H1 (cell line): ENCODE results near the gene RFLNA. TPM values are rescaled to one million over a fixed set of nuclear protein-coding genes. Genes with fewer than 3 reads are reported as not detected.
A peak's percentile ranks its signal among the peaks of the same experiment; 100 is the strongest.

Experiments
- CTCF ChIA-PET: fragments of 300-600 bp; sonication (Branson Sonifier 250); formaldehyde crosslinking; loops from one replicate; lab custom pipeline; 2021; ENCODE audit not compliant: partially characterized antibody; lab: Charles Lee
- POLR2A ChIA-PET: fragments of 300-600 bp; sonication (Branson Sonifier 250); formaldehyde crosslinking; loops from one replicate; lab custom pipeline; 2021; ENCODE audit warnings: inconsistent platforms; ENCODE audit not compliant: partially characterized antibody; lab: Charles Lee
- DNase-seq, 2 experiments: peaks; one replicate each; pipeline versions ENCODE4 v3.0.0 to v3.0.0-alpha.2; 2010 to 2022; ENCODE audit warnings: low spot score in 2 of 2, low read depth in 1 of 2, mixed read lengths in 1 of 2
- FAIRE-seq: peaks from 2 replicates; lab custom pipeline; 2011; peaks lifted over from hg19 to GRCh38; lab: Jason Lieb, UNC
- H2AFZ ChIP-seq: 2 replicates; pipeline ENCODE4 v1.8.1; 2012; ENCODE audit warnings: low read length, inconsistent platforms
- H2AK5ac ChIP-seq: 2 replicates; pipeline ENCODE4 v1.6.1; 2013; ENCODE audit warnings: low read depth, low read length
- H2BK120ac ChIP-seq: replicated peaks from 2 replicates; pipeline ENCODE3; 2013; ENCODE audit warnings: low read depth, low read length, inconsistent platforms
- H2BK12ac ChIP-seq: 2 replicates; pipeline ENCODE4 v1.6.1; 2013; ENCODE audit warnings: low read depth, low read length
- H2BK15ac ChIP-seq: 2 replicates; pipeline ENCODE4 v1.6.1; 2013; ENCODE audit warnings: low read length
- H2BK20ac ChIP-seq: 2 replicates; pipeline ENCODE4 v1.6.1; 2013; ENCODE audit warnings: low read length
- H2BK5ac ChIP-seq: 2 replicates; pipeline ENCODE4 v1.6.1; 2013; ENCODE audit warnings: low read depth, low read length
- H3K14ac ChIP-seq: 2 replicates; pipeline ENCODE4 v1.6.1; 2013; ENCODE audit warnings: inconsistent platforms; ENCODE audit not compliant: insufficient read length
- H3K18ac ChIP-seq: 2 replicates; pipeline ENCODE4 v1.6.1; 2013; ENCODE audit warnings: low read length; ENCODE audit errors: extremely low read depth
- H3K23ac ChIP-seq: 2 replicates; pipeline ENCODE4 v1.6.1; 2013; ENCODE audit warnings: inconsistent platforms; ENCODE audit not compliant: insufficient read length
- H3K23me2 ChIP-seq: 2 replicates; pipeline ENCODE4 v1.6.1; 2013; ENCODE audit warnings: low read depth, low read length
- H3K27ac ChIP-seq: 2 replicates; pipeline ENCODE4 v1.6.1; 2011; ENCODE audit warnings: low read depth, low read length, inconsistent platforms
- H3K27me3 ChIP-seq, 4 experiments: replicated peaks in 1 of 4; 1 replicate in 1 of 4; 2 replicates in 3 of 4; pipeline versions ENCODE4 v1.6.1 to v1.8.1; 2011 to 2013; ENCODE audit warnings: low read length in 3 of 4, mild to moderate bottlenecking in 3 of 4, inconsistent platforms in 2 of 4, mixed read lengths in 2 of 4, moderate library complexity in 1 of 4; ENCODE audit not compliant: control insufficient read depth in 3 of 4, insufficient read depth in 3 of 4; ENCODE audit errors: extremely low read depth in 1 of 4
- H3K36me3 ChIP-seq, 4 experiments: 2 replicates each; pipeline versions ENCODE4 v1.6.1 to v1.8.1; 2011 to 2013; ENCODE audit warnings: mild to moderate bottlenecking in 4 of 4, low read length in 3 of 4, moderate library complexity in 2 of 4, control low read depth in 1 of 4, inconsistent platforms in 1 of 4; ENCODE audit not compliant: insufficient read depth in 4 of 4, control insufficient read depth in 2 of 4
- H3K4ac ChIP-seq: replicated peaks from 2 replicates; pipeline ENCODE3; 2013; ENCODE audit warnings: low read length, low read depth, mixed read lengths, inconsistent platforms; ENCODE audit not compliant: insufficient read length
- H3K4me1 ChIP-seq, 4 experiments: replicated peaks in 1 of 4; 1 replicate in 1 of 4; 2 replicates in 3 of 4; pipeline versions ENCODE4 v1.6.1 to v1.8.1; 2011 to 2013; ENCODE audit warnings: low read length in 3 of 4, inconsistent platforms in 2 of 4, mixed read lengths in 1 of 4; ENCODE audit not compliant: insufficient read depth in 4 of 4, control insufficient read depth in 3 of 4
- H3K4me2 ChIP-seq, 2 experiments: 2 replicates each; pipeline versions ENCODE4 v1.6.1 to v1.8.1; 2011 to 2013; ENCODE audit warnings: low read depth in 2 of 2, low read length in 2 of 2, control low read depth in 1 of 2, inconsistent platforms in 1 of 2, mild to moderate bottlenecking in 1 of 2; ENCODE audit not compliant: insufficient read depth in 1 of 2
- H3K4me3 ChIP-seq, 4 experiments: fragments of 200-600, 300-600 bp in 1 of 4; sonication (generic), shearing (Covaris generic), sonication (Bioruptor Twin) in 1 of 4; 2 replicates each; pipeline versions ENCODE4 v1.5.1 to v1.8.1; 2011 to 2016; ENCODE audit warnings: low read length in 4 of 4, low read depth in 3 of 4, control low read depth in 2 of 4, inconsistent platforms in 2 of 4, mild to moderate bottlenecking in 2 of 4, mixed read lengths in 1 of 4, moderate library complexity in 1 of 4; ENCODE audit not compliant: insufficient read depth in 2 of 4; ENCODE audit errors: extremely low read depth in 1 of 4
- H3K56ac ChIP-seq: replicated peaks from 2 replicates; pipeline ENCODE3; 2013; ENCODE audit warnings: low read depth, mild to moderate bottlenecking, mixed read lengths, low read length, inconsistent platforms; ENCODE audit not compliant: insufficient read length
- H3K79me1 ChIP-seq: 2 replicates; pipeline ENCODE4 v1.6.1; 2013; ENCODE audit warnings: low read depth, low read length, control low read depth
- H3K79me2 ChIP-seq, 2 experiments: 2 replicates each; pipeline versions ENCODE4 v1.6.1 to v1.8.1; 2012 to 2013; ENCODE audit warnings: low read length in 2 of 2, mild to moderate bottlenecking in 2 of 2, inconsistent platforms in 1 of 2; ENCODE audit not compliant: insufficient read depth in 2 of 2, control insufficient read depth in 1 of 2
- H3K9ac ChIP-seq, 4 experiments: replicated peaks in 1 of 4; 1 replicate in 1 of 4; 2 replicates in 3 of 4; pipeline versions ENCODE4 v1.6.1 to v1.8.1; 2011 to 2013; ENCODE audit warnings: low read depth in 3 of 4, low read length in 3 of 4, control low read depth in 2 of 4, mild to moderate bottlenecking in 2 of 4, moderate library complexity in 2 of 4, inconsistent platforms in 1 of 4; ENCODE audit errors: extremely low read depth in 1 of 4
- H3K9me3 ChIP-seq, 2 experiments: 2 replicates each; pipeline versions ENCODE4 v1.6.1 to v1.8.1; 2012 to 2013; ENCODE audit warnings: mild to moderate bottlenecking in 2 of 2, moderate library complexity in 2 of 2, control low read depth in 1 of 2, inconsistent platforms in 1 of 2, low read depth in 1 of 2, low read length in 1 of 2, mixed read lengths in 1 of 2; ENCODE audit not compliant: insufficient read depth in 2 of 2
- H4K20me1 ChIP-seq, 2 experiments: replicated peaks in 1 of 2; 2 replicates each; pipeline versions ENCODE3 to v1.8.1; 2011 to 2013; ENCODE audit warnings: inconsistent platforms in 2 of 2, low read length in 2 of 2, mild to moderate bottlenecking in 1 of 2; ENCODE audit not compliant: insufficient read depth in 2 of 2, control insufficient read depth in 1 of 2
- H4K5ac ChIP-seq: 2 replicates; pipeline ENCODE4 v1.6.1; 2013; ENCODE audit warnings: low read length, low read depth, mixed read lengths, inconsistent platforms; ENCODE audit not compliant: insufficient read length
- H4K8ac ChIP-seq: 2 replicates; pipeline ENCODE4 v1.8.0; 2013; ENCODE audit warnings: mild to moderate bottlenecking, moderate library complexity, low read length, inconsistent platforms; ENCODE audit not compliant: insufficient read depth; ENCODE audit errors: extremely low read depth
- H4K91ac ChIP-seq: replicated peaks from 2 replicates; pipeline ENCODE3; 2013; ENCODE audit warnings: low read length, mixed read lengths, inconsistent platforms; ENCODE audit not compliant: insufficient read length
- BACH1 ChIP-seq: IDR thresholded peaks from 2 replicates; pipeline ENCODE4 v1.6.1; 2012; ENCODE audit warnings: low read length, improper control_type of control experiment
- E2F6 ChIP-seq: IDR thresholded peaks from 2 replicates; pipeline ENCODE4 v1.6.1; 2012; ENCODE audit warnings: inconsistent platforms
- GTF2F1 ChIP-seq: IDR thresholded peaks from 2 replicates; pipeline ENCODE4 v1.6.1; 2012; ENCODE audit warnings: low read depth, low read length, improper control_type of control experiment, borderline replicate concordance
- KDM5A ChIP-seq: fragments of 200-600 bp; IDR thresholded peaks from 2 replicates; pipeline ENCODE4 v1.7.1; 2012; ENCODE audit warnings: mild to moderate bottlenecking, low read length, inconsistent platforms, mixed read lengths
- POLR2A ChIP-seq, 2 experiments: IDR thresholded peaks; 1 replicate in 1 of 2; 2 replicates in 1 of 2; pipeline ENCODE4 v1.6.1; 2011; ENCODE audit warnings: low read depth in 2 of 2, low read length in 2 of 2, mild to moderate bottlenecking in 2 of 2; ENCODE audit errors: control extremely low read depth in 1 of 2
- POU5F1 ChIP-seq: IDR thresholded peaks from 2 replicates; pipeline ENCODE4 v1.6.1; 2011; ENCODE audit warnings: low read depth, mild to moderate bottlenecking, low read length, moderate library complexity
- TAF7 ChIP-seq: optimal IDR thresholded peaks from 2 replicates; pipeline ENCODE3; 2011; ENCODE audit warnings: low read depth, mild to moderate bottlenecking, inconsistent platforms, low read length, moderate library complexity, borderline replicate concordance
- ZNF274 ChIP-seq: IDR thresholded peaks from 2 replicates; pipeline ENCODE4 v1.7.0; 2012; ENCODE audit warnings: low read length, borderline replicate concordance; ENCODE audit errors: extremely low read depth
- WGBS, 2 experiments: shearing (Covaris generic) in 1 of 2; methylation state at CpG; one replicate each; pipeline versions ENCODE4 v1.1.6 to v1.1.7; 2013 to 2015; ENCODE audit warnings: low lambda C conversion rate in 2 of 2, mixed read lengths in 2 of 2, inconsistent platforms in 1 of 2, low coverage in 1 of 2, missing lambda C conversion rate in 1 of 2; ENCODE audit not compliant: insufficient replicate concordance in 2 of 2, insufficient coverage in 1 of 2, insufficient read length in 1 of 2; ENCODE audit errors: extremely low coverage in 1 of 2, missing lambda C conversion rate in 1 of 2; 5-methylcytosine and 5-hydroxymethylcytosine counted together
- polyA plus RNA-seq, 7 experiments: library from polyadenylated mRNA; depleted of rRNA in 3 of 7; stranded (reverse) in 5 of 7; unstranded in 2 of 7; fragments of >200 nt in 5 of 7; fragments of 200-250 nt in 2 of 7; gene quantifications; 1 replicate in 5 of 7; 2 replicates in 1 of 7; 4 replicates in 1 of 7; pipeline versions ENCODE4 v1.2.1 to v1.2.3, GENCODE V29; 2011 to 2013; ENCODE audit warnings: missing spikeins in 2 of 7, mixed read lengths in 2 of 7
- total RNA-seq: library from RNA; stranded (reverse); fragmentation: NEBNext Ultra II Directional; extraction: Animal tissue kit (Norgen Biotek cat#: 25700); gene quantifications from 2 replicates; pipeline ENCODE4 v1.2.1, GENCODE V29; 2021

Gene RFLNA
- total and polyA plus RNA-seq, 2 of the 8 experiments (the other 6 are each of a cell fraction or from before 2014, with no cell fraction given) = 6.4 to 6.6 TPM

- no peak overlapping the region for H2BK15ac ChIP-seq
- peak overlapping the region; percentile 35; the same call in 1 of the 2 replicates for H2BK5ac ChIP-seq
- WGBS, 2 experiments = 95% methylated on average over 18 of the region's 18 CpGs; no CpG with 5 or more reads in 1 of the 2 experiments
- H3K18ac ChIP-seq = no peak overlapping the region
- no peak overlapping the region for H3K4me3 ChIP-seq
- no peak overlapping the region for H3K4me2 ChIP-seq
- peaks cover 6% of the 10 kb centered on the region; the same call in 1 of the 2 replicates for H3K23me2 ChIP-seq
- H4K5ac ChIP-seq = no peak overlapping the region
- ChIA-PET POLR2A (no interaction called here), CTCF (interaction anchor here (0.8 to 4.8 kb wide), 7 partner anchors 14 to 266 kb away, joined by 3 to 21 read pairs (median 4); no protein-coding TSS in a partner anchor)
- H3K36me3 ChIP-seq = no peaks in the 10 kb centered on the region
- no peaks in the 10 kb centered on the region for H3K9me3 ChIP-seq
- peak overlapping the region; percentile 53; the same call in 1 of the 2 replicates for H4K8ac ChIP-seq
- H2BK20ac ChIP-seq = no peak overlapping the region
- no peak overlapping the region for H3K27ac ChIP-seq
- no peak overlapping the region for H3K56ac ChIP-seq
- peaks cover 0 to 6% (median under 1%) of the 10 kb centered on the region in 4 experiments; a peak in 2 of 7 replicates for H3K27me3 ChIP-seq
- H2BK12ac ChIP-seq = no peak overlapping the region
- H3K23ac ChIP-seq = no peak overlapping the region
- H3K4ac ChIP-seq = no peak overlapping the region
- H3K79me2 ChIP-seq = no peaks in the 10 kb centered on the region
- 0 out of 2 replicates have a peak overlapping the region, but pooled peaks have one; percentile 39 for H2AK5ac ChIP-seq
- FAIRE-seq = no peak
- H3K79me1 ChIP-seq = peaks cover 2% of the 10 kb centered on the region; the same call in 1 of the 2 replicates
- no peak overlapping the region for H4K91ac ChIP-seq
- DNase-seq = no peak
- H3K9ac ChIP-seq = no peak overlapping the region
- H2BK120ac ChIP-seq = no peak overlapping the region
- H3K4me1 ChIP-seq = peaks cover 0 to 7% (median 4%) of the 10 kb centered on the region in 4 experiments; a peak in 4 of 7 replicates
- H4K20me1 ChIP-seq = peaks cover 0 to 3% of the 10 kb centered on the region in 2 experiments
- no peak overlapping the region for H3K14ac ChIP-seq
- H2AFZ ChIP-seq = no peak overlapping the region
- TF ChIP-seq POU5F1 (no peak), ZNF274 (no peak), BACH1 (no peak), TAF7 (no peak), POLR2A (IDR thresholded peaks at IDR 0.05; ENCODE audit: control extremely low read depth in 1 of 2, low read depth in 2 of 2, low read length in 2 of 2) (no peak), KDM5A (no peak), E2F6 (no peak), GTF2F1 (no peak)
- TF ChIP-seq, all 59 proteins: peak for 0
Measured at GRCh38 chr12:124302241-124302806, 7.4 kb downstream of the RFLNA start.
